ENCODE data around the gene MSX1. TPM values are rescaled to one million over a fixed set of nuclear protein-coding genes. Genes with fewer than 3 reads are reported as not detected.
A peak's percentile ranks its signal among the peaks of the same experiment; 100 is the strongest.
"Not testable (repeated sequence)": the region's sequence is repeated elsewhere in the genome, so short reads cannot be mapped to it uniquely, and the experiment has no call there.

MSX1 gene
- total RNA-seq: not detected

- peak; percentile 89 for ATAC-seq (replicated peaks in 1 of 2)
- Mint-ChIP-seq H3K4me1 (ENCODE audit: low read depth) (peaks cover 42% of the 10 kb centered on the region), H3K36me3 (ENCODE audit: insufficient read depth in 2 of 2) (peaks cover 3 to 9% of the 10 kb centered on the region in 2 donors), H3K4me3 (peak within 1 kb of the TSS; percentile 84 to 92), H3K9me3 (no peaks in the 10 kb centered on the region), H3K27me3 (ENCODE audit: low read depth) (peaks cover 88% of the 10 kb centered on the region), H3K27ac (peak within 1 kb of the TSS; percentile 77)
- peak; percentile 62 to 71 for DNase-seq
These were observed at the start of gene MSX1 for GRCh38 chr4:4859325-4859798. TSS of gene MSX1 (plus strand) at chr4:4859665. CDS start at chr4:4859900, 235 bp downstream.

- DNase-seq: no peak
- H3K27me3 Mint-ChIP-seq (ENCODE audit: low read depth): peaks cover 26% of the 10 kb centered on the region
- no peak overlapping the region for H3K4me3 Mint-ChIP-seq
- no peak overlapping the region for H3K27ac Mint-ChIP-seq
- H3K4me1 Mint-ChIP-seq (ENCODE audit: low read depth): no peaks in the 10 kb centered on the region
- peaks cover 2% of the 10 kb centered on the region in 2 donors for H3K36me3 Mint-ChIP-seq (ENCODE audit: insufficient read depth in 2 of 2)
- peaks cover 5 to 8% of the 10 kb centered on the region in 2 donors for H3K9me3 Mint-ChIP-seq
- no peak for ATAC-seq (replicated peaks in 1 of 2)
These were observed 49.2 kb upstream of the MSX1 start for GRCh38 chr4:4810092-4810774.

GRCh38 chr4:4810778-4811177 is 48.7 kb upstream of the MSX1 start:
- no peak overlapping the region for H3K27ac Mint-ChIP-seq
- H3K9me3 Mint-ChIP-seq: peaks cover 7 to 8% of the 10 kb centered on the region in 2 donors
- H3K4me1 Mint-ChIP-seq (ENCODE audit: low read depth): no peaks in the 10 kb centered on the region
- H3K36me3 Mint-ChIP-seq (ENCODE audit: insufficient read depth in 2 of 2): peaks cover 2% of the 10 kb centered on the region in 2 donors
- no peak overlapping the region for H3K4me3 Mint-ChIP-seq
- peaks cover 26% of the 10 kb centered on the region for H3K27me3 Mint-ChIP-seq (ENCODE audit: low read depth)
- DNase-seq (no peak), ATAC-seq (replicated peaks in 1 of 2) (no peak)

- Mint-ChIP-seq H3K27ac (no peak overlapping the region), H3K9me3 (peaks cover 11 to 14% of the 10 kb centered on the region in 2 donors), H3K27me3 (ENCODE audit: low read depth) (peaks cover 26% of the 10 kb centered on the region)
These were observed 47.2 kb upstream of the MSX1 start for GRCh38 chr4:4812145-4812794.

GRCh38 chr4:4818415-4819212 is 40.9 kb upstream of the MSX1 start:
- H3K4me1 Mint-ChIP-seq (ENCODE audit: low read depth): no peaks in the 10 kb centered on the region
- H3K36me3 Mint-ChIP-seq (ENCODE audit: insufficient read depth in 2 of 2): peaks cover 8 to 13% of the 10 kb centered on the region in 2 donors
- peaks cover 9 to 20% of the 10 kb centered on the region in 2 donors for H3K9me3 Mint-ChIP-seq
- no peaks in the 10 kb centered on the region for H3K27me3 Mint-ChIP-seq (ENCODE audit: low read depth)
- ATAC-seq (replicated peaks in 1 of 2): no peak
- H3K27ac Mint-ChIP-seq: no peak overlapping the region
- H3K4me3 Mint-ChIP-seq: no peak overlapping the region
- DNase-seq: no peak

More at GRCh38 chr4:4812145-4812794, 47.2 kb upstream of the MSX1 start:
- no peak for ATAC-seq (replicated peaks in 1 of 2)
- peaks cover 4% of the 10 kb centered on the region in 2 donors for H3K36me3 Mint-ChIP-seq (ENCODE audit: insufficient read depth in 2 of 2)
- H3K4me1 Mint-ChIP-seq (ENCODE audit: low read depth): no peaks in the 10 kb centered on the region
- DNase-seq: no peak
- H3K4me3 Mint-ChIP-seq: no peak overlapping the region

- Mint-ChIP-seq H3K27ac (no peak overlapping the region), H3K36me3 (ENCODE audit: insufficient read depth in 2 of 2) (peaks cover 8 to 13% of the 10 kb centered on the region in 2 donors), H3K4me3 (no peak overlapping the region), H3K9me3 (peaks cover 7 to 21% of the 10 kb centered on the region in 2 donors), H3K4me1 (ENCODE audit: low read depth) (no peaks in the 10 kb centered on the region), H3K27me3 (ENCODE audit: low read depth) (no peaks in the 10 kb centered on the region)
- ATAC-seq (replicated peaks in 1 of 2) (no peak), DNase-seq (no peak)
These were observed 40.3 kb upstream of the MSX1 start for GRCh38 chr4:4819213-4819606.

GRCh38 chr4:4820261-4820660 is 39.2 kb upstream of the MSX1 start:
- Mint-ChIP-seq H3K4me1 (ENCODE audit: low read depth) (no peaks in the 10 kb centered on the region), H3K4me3 (no peak overlapping the region), H3K36me3 (ENCODE audit: insufficient read depth in 2 of 2) (peaks cover 8 to 11% of the 10 kb centered on the region in 2 donors), H3K9me3 (peaks cover 12 to 23% of the 10 kb centered on the region in 2 donors), H3K27me3 (ENCODE audit: low read depth) (no peaks in the 10 kb centered on the region), H3K27ac (no peak overlapping the region)
- no peak for DNase-seq
- no peak for ATAC-seq (replicated peaks in 1 of 2)

- Mint-ChIP-seq H3K4me1 (ENCODE audit: low read depth) (no peaks in the 10 kb centered on the region), H3K27ac (no peak overlapping the region), H3K27me3 (ENCODE audit: low read depth) (no peaks in the 10 kb centered on the region), H3K4me3 (no peak overlapping the region), H3K36me3 (ENCODE audit: insufficient read depth in 2 of 2) (peaks cover 9 to 11% of the 10 kb centered on the region in 2 donors), H3K9me3 (peaks cover 14 to 23% of the 10 kb centered on the region in 2 donors)
- DNase-seq (no peak), ATAC-seq (replicated peaks in 1 of 2) (no peak)
These were observed 38.7 kb upstream of the MSX1 start for GRCh38 chr4:4820739-4821138.

GRCh38 chr4:4821577-4821976 is 37.9 kb upstream of the MSX1 start:
- no peak overlapping the region for H3K27ac Mint-ChIP-seq
- DNase-seq: no peak

GRCh38 chr4:4822286-4822685 is 37.2 kb upstream of the MSX1 start:
- peaks cover 10 to 12% of the 10 kb centered on the region in 2 donors for H3K36me3 Mint-ChIP-seq (ENCODE audit: insufficient read depth in 2 of 2)
- DNase-seq; H3K4me1 Mint-ChIP-seq (ENCODE audit: low read depth); ATAC-seq (replicated peaks in 1 of 2); H3K4me3 Mint-ChIP-seq; H3K27ac Mint-ChIP-seq; H3K27me3 Mint-ChIP-seq (ENCODE audit: low read depth): not testable (repeated sequence)
- peaks cover 14 to 19% of the 10 kb centered on the region in 2 donors for H3K9me3 Mint-ChIP-seq

More at GRCh38 chr4:4821577-4821976, 37.9 kb upstream of the MSX1 start:
- H3K27me3 Mint-ChIP-seq (ENCODE audit: low read depth): no peaks in the 10 kb centered on the region
- no peaks in the 10 kb centered on the region for H3K4me1 Mint-ChIP-seq (ENCODE audit: low read depth)
- H3K36me3 Mint-ChIP-seq (ENCODE audit: insufficient read depth in 2 of 2): peaks cover 13 to 14% of the 10 kb centered on the region in 2 donors
- H3K4me3 Mint-ChIP-seq: no peak overlapping the region
- peaks cover 16 to 25% of the 10 kb centered on the region in 2 donors for H3K9me3 Mint-ChIP-seq
- no peak for ATAC-seq (replicated peaks in 1 of 2)

- H3K4me3 Mint-ChIP-seq: no peak overlapping the region
- ATAC-seq (replicated peaks in 1 of 2) (no peak), DNase-seq (no peak)
- peaks cover 9 to 11% of the 10 kb centered on the region in 2 donors for H3K36me3 Mint-ChIP-seq (ENCODE audit: insufficient read depth in 2 of 2)
- peaks cover 12 to 16% of the 10 kb centered on the region in 2 donors for H3K9me3 Mint-ChIP-seq
- H3K27ac Mint-ChIP-seq: no peak overlapping the region
- H3K4me1 Mint-ChIP-seq (ENCODE audit: low read depth): no peaks in the 10 kb centered on the region
- peaks cover 5% of the 10 kb centered on the region for H3K27me3 Mint-ChIP-seq (ENCODE audit: low read depth)
These were observed 35.8 kb upstream of the MSX1 start for GRCh38 chr4:4823621-4824162.

- no peak overlapping the region for H3K27ac Mint-ChIP-seq
- no peak overlapping the region for H3K4me3 Mint-ChIP-seq
- peaks cover 12 to 16% of the 10 kb centered on the region in 2 donors for H3K9me3 Mint-ChIP-seq
- ATAC-seq (replicated peaks in 1 of 2): no peak
- H3K4me1 Mint-ChIP-seq (ENCODE audit: low read depth): no peaks in the 10 kb centered on the region
- peaks cover 11% of the 10 kb centered on the region for H3K27me3 Mint-ChIP-seq (ENCODE audit: low read depth)
- H3K36me3 Mint-ChIP-seq (ENCODE audit: insufficient read depth in 2 of 2): peaks cover 9 to 11% of the 10 kb centered on the region in 2 donors
- DNase-seq: no peak
These were observed 35.2 kb upstream of the MSX1 start for GRCh38 chr4:4824232-4824631.
